HepG2 (cell line): Measurements from ENCODE around the gene CKAP5. TPM values are rescaled to one million over a fixed set of nuclear protein-coding genes. Genes with fewer than 3 reads are reported as not detected.

Source experiments
- ATAC-seq: fragments of 200-7000 bp; cut with Tn5 transposase; 3 replicates; pipeline ENCODE4 v1.9.1; 2020; ENCODE audit warnings: mild to moderate bottlenecking, moderate library complexity
- BruUV-seq: library from RNA; stranded (reverse); fragments of 400-500 nt; replicated peaks from 2 replicates; lab custom pipeline; 2021; lab: Mats Ljungman, UMichigan
- CTCF ChIA-PET: fragments of 300-600 bp; formaldehyde crosslinking; extraction: SDS; loops from one replicate; lab custom pipeline; 2021; ENCODE audit warnings: low total read pairs, inconsistent platforms, low intra/inter-chr PET ratio; lab: Yijun Ruan, JAX
- POLR2A ChIA-PET: fragments of 350-600 bp; sonication (Branson Sonifier 250); formaldehyde crosslinking; loops from one replicate; lab custom pipeline; 2020; ENCODE audit warnings: antibody characterized with exemption, inconsistent platforms; lab: Yijun Ruan, JAX
- DNase-seq: peaks from one replicate; pipeline ENCODE4 v3.0.0-alpha.2; 2015; ENCODE audit warnings: low spot score
- FAIRE-seq: peaks from 3 replicates; lab custom pipeline; 2011; peaks lifted over from hg19 to GRCh38; lab: Jason Lieb, UNC
- H2AFZ ChIP-seq: one replicate; pipeline ENCODE4 v1.6.1; 2011; ENCODE audit warnings: low read length, inconsistent platforms
- H3K27ac ChIP-seq: fragments of 300-600 bp; 3 replicates; pipeline ENCODE4 v1.8.0; 2011; ENCODE audit warnings: mixed run types, mild to moderate bottlenecking, mixed read lengths, low read length, inconsistent platforms; ENCODE audit not compliant: insufficient read depth; ENCODE audit errors: extremely low read length
- H3K27me3 ChIP-seq, 2 experiments: fragments of 200-600 bp in 1 of 2; 2 replicates in 1 of 2; 3 replicates in 1 of 2; pipeline versions ENCODE4 v1.6.0 to v1.8.0; 2011; ENCODE audit warnings: low read length in 2 of 2, mild to moderate bottlenecking in 2 of 2, moderate library complexity in 2 of 2, inconsistent platforms in 1 of 2; ENCODE audit not compliant: insufficient read depth in 2 of 2, control insufficient read depth in 1 of 2
- H3K36me3 ChIP-seq, 2 experiments: fragments of 200-600 bp in 1 of 2; replicated peaks in 1 of 2; 2 replicates in 1 of 2; 3 replicates in 1 of 2; pipeline versions ENCODE4 v1.5.1 to v1.8.0; 2011; ENCODE audit warnings: low read length in 2 of 2, inconsistent platforms in 1 of 2; ENCODE audit not compliant: insufficient read depth in 2 of 2, control insufficient read depth in 1 of 2
- H3K4me1 ChIP-seq: 2 replicates; pipeline ENCODE4 v1.5.1; 2012; ENCODE audit warnings: low read length, inconsistent platforms; ENCODE audit not compliant: insufficient read depth
- H3K4me2 ChIP-seq: 2 replicates; pipeline ENCODE4 v1.6.0; 2011; ENCODE audit warnings: low read depth, low read length, inconsistent platforms
- H3K4me3 ChIP-seq, 3 experiments: fragments of 200-600 bp in 1 of 3; sonication (generic), shearing (Covaris generic) in 1 of 3; replicated peaks in 1 of 3; 2 replicates each; pipeline ENCODE4 v1.5.1; 2011 to 2016; ENCODE audit warnings: low read length in 3 of 3, inconsistent platforms in 2 of 3, low read depth in 2 of 3, mild to moderate bottlenecking in 2 of 3, control low read depth in 1 of 3, mixed read lengths in 1 of 3; ENCODE audit not compliant: insufficient read depth in 1 of 3
- H3K79me2 ChIP-seq: one replicate; pipeline ENCODE4 v1.6.1; 2011; ENCODE audit warnings: low read length, inconsistent platforms; ENCODE audit not compliant: insufficient read depth
- H3K9ac ChIP-seq: 2 replicates; pipeline ENCODE4 v1.6.0; 2011; ENCODE audit warnings: mild to moderate bottlenecking, low read depth, low read length, inconsistent platforms; ENCODE audit not compliant: insufficient read depth
- H3K9me3 ChIP-seq: 2 replicates; pipeline ENCODE4 v1.5.1; 2012; ENCODE audit warnings: mild to moderate bottlenecking, low read length
- H4K20me1 ChIP-seq: 2 replicates; pipeline ENCODE4 v1.6.0; 2011; ENCODE audit warnings: inconsistent platforms, mild to moderate bottlenecking, low read length, moderate library complexity; ENCODE audit not compliant: insufficient read depth
- AGO2 ChIP-seq: fragments of 200-400 bp; formaldehyde crosslinking; optimal IDR thresholded peaks from 2 replicates; pipeline ENCODE3; 2017; ENCODE audit warnings: mild to moderate bottlenecking, low read depth, low read length, moderate library complexity
- CCAR2 ChIP-seq: fragments of 200-400 bp; formaldehyde crosslinking; optimal IDR thresholded peaks from 2 replicates; pipeline ENCODE3; 2018; ENCODE audit warnings: low read depth, mild to moderate bottlenecking, low read length, moderate library complexity
- GLI4 ChIP-seq: sonication (generic); formaldehyde crosslinking; IDR thresholded peaks from 2 replicates; pipeline ENCODE4 v1.5.1; 2020; ENCODE audit warnings: missing genetic modification reagents, mild to moderate bottlenecking, moderate library complexity, borderline replicate concordance
- KLF16 ChIP-seq, 2 experiments: sonication (generic) in 1 of 2; formaldehyde crosslinking in 1 of 2; IDR thresholded peaks; 2 replicates each; pipeline versions ENCODE4 v1.6.1 to v1.8.0; 2016 to 2023; ENCODE audit warnings: missing genetic modification reagents in 2 of 2, missing compliant biosample characterization in 1 of 2
- MAFK ChIP-seq, 2 experiments: IDR thresholded peaks in 1 of 2; conservative IDR thresholded peaks in 1 of 2; 2 replicates each; pipeline ENCODE4 v1.6.1; 2011; ENCODE audit warnings: improper control_type of control experiment in 2 of 2, low read length in 2 of 2
- REXO4 ChIP-seq: sonication (generic); formaldehyde crosslinking; IDR thresholded peaks from 2 replicates; pipeline ENCODE4 v1.8.0; 2022; ENCODE audit warnings: missing genetic modification reagents, mild to moderate bottlenecking, borderline replicate concordance
- SOX13 ChIP-seq, 3 experiments: fragments of 450-650 bp in 1 of 3; sonication (generic) in 1 of 3; formaldehyde crosslinking in 1 of 3; IDR thresholded peaks in 2 of 3; conservative IDR thresholded peaks in 1 of 3; 2 replicates each; pipeline versions ENCODE4 v1.5.0 to v1.6.1; 2016 to 2020; ENCODE audit warnings: antibody characterized with exemption in 1 of 3, mild to moderate bottlenecking in 1 of 3, missing compliant biosample characterization in 1 of 3, missing genetic modification reagents in 1 of 3, moderate library complexity in 1 of 3
- SSRP1 ChIP-seq: IDR thresholded peaks from 2 replicates; pipeline ENCODE4 v1.6.1; 2016; ENCODE audit warnings: control low read depth
- SUZ12 ChIP-seq: fragments of 150-350 bp; IDR thresholded peaks from 2 replicates; pipeline ENCODE4 v1.6.1; 2014; ENCODE audit warnings: low read depth, low read length
- ZFP41 ChIP-seq: sonication (generic); formaldehyde crosslinking; IDR thresholded peaks from 2 replicates; pipeline ENCODE4 v1.4.0; 2020; ENCODE audit warnings: mild to moderate bottlenecking, missing genetic modification reagents, borderline replicate concordance
- ZSCAN30 ChIP-seq: sonication (generic); formaldehyde crosslinking; IDR thresholded peaks from 2 replicates; pipeline ENCODE4 v1.5.0; 2020; ENCODE audit warnings: mild to moderate bottlenecking, missing genetic modification reagents
- in situ Hi-C: cut with HindIII; loops from 2 replicates; pipeline ENCODE4 v1.10.0; 2017; ENCODE audit warnings: low pct_unique_long_range_greater_than_20kb; ENCODE audit not compliant: extremely low pct_ligation_motif_present
- intact Hi-C: fragments of 100-400 bp; cut with micrococcal nuclease; formaldehyde crosslinking; loops from one replicate; pipeline ENCODE4 v1.10.0; 2022; ENCODE audit not compliant: unreplicated experiment
- polyA plus RNA-seq, 8 experiments: library from polyadenylated mRNA; depleted of rRNA in 3 of 8; stranded (reverse) in 7 of 8; unstranded in 1 of 8; fragments of >200 nt; fragmentation: Illumina TruSeq in 4 of 8; extraction: Trizol in 4 of 8; gene quantifications; 2 replicates each; pipeline versions ENCODE4 v1.2.1 to v1.2.3, GENCODE V29; 2011 to 2016; ENCODE audit warnings: low read depth in 4 of 8, missing spikeins in 1 of 8, mixed read lengths in 1 of 8; ENCODE audit not compliant: insufficient read depth in 1 of 8
- total RNA-seq, 5 experiments: library from RNA; depleted of rRNA; stranded (reverse); fragments of >200 nt; fragmentation: Illumina TruSeq; extraction: Trizol; gene quantifications; 2 replicates each; pipeline ENCODE4 v1.2.3, GENCODE V29; 2016; ENCODE audit warnings: low read depth in 1 of 5
- TF ChIP-seq, protein P1 (sequence below): sonication (generic); formaldehyde crosslinking; IDR thresholded peaks from 2 replicates; pipeline ENCODE4 v1.8.1; 2023; ENCODE audit warnings: mild to moderate bottlenecking, missing genetic modification reagents, borderline replicate concordance
- TF ChIP-seq, protein P2 (sequence below): sonication (generic); formaldehyde crosslinking; IDR thresholded peaks from 2 replicates; pipeline ENCODE4 v1.5.0; 2020; ENCODE audit warnings: mild to moderate bottlenecking, missing genetic modification reagents
- TF ChIP-seq, protein P3 (sequence below): IDR thresholded peaks from 2 replicates; pipeline ENCODE4 v1.6.1; 2016; ENCODE audit warnings: low read depth, borderline replicate concordance
- TF ChIP-seq, protein P4 (sequence below): sonication (generic); formaldehyde crosslinking; IDR thresholded peaks from 2 replicates; pipeline ENCODE4 v1.5.1; 2020; ENCODE audit warnings: missing genetic modification reagents, mild to moderate bottlenecking, borderline replicate concordance
- TF ChIP-seq, protein P5 (sequence below): IDR thresholded peaks from 2 replicates; pipeline ENCODE4 v1.6.1; 2016; ENCODE audit warnings: mild to moderate bottlenecking, missing biosample characterization, missing genetic modification reagents

The CKAP5 gene
- total and polyA plus RNA-seq, 2 of the 13 experiments (the other 11 are each of a cell fraction or from before 2014, with no cell fraction given) = 79.2 to 103 TPM

DNA sequence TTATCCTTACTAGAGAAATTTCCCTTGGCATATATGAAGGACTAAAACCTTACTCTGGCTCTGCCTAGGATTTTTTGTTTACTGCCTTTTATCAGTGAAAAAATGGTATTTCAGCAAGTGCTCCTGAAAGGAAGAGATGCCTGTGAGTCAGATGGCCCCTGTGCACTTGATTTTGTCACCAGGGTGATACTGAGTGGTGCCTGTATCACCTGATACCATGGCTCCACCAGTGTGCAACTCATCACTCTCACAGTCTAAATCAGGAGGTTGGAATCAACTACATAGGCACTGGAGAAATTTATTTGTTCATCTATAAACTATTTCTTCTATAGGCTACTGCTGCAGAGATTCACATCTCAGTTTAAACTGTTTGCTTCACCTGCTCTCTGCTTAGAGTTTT is 83.8 kb downstream of the CKAP5 start:
- intact Hi-C loops = no loop called here
- TF ChIP-seq SOX13 (IDR thresholded peaks at IDR 0.05) = no peak
- TF ChIP-seq SOX13 (CRISPR knock-in tag; conservative IDR thresholded peaks at IDR 0.05 in 1 of 2, IDR thresholded peaks at IDR 0.05 in 1 of 2) = no peak
- TF ChIP-seq, protein P1, sequence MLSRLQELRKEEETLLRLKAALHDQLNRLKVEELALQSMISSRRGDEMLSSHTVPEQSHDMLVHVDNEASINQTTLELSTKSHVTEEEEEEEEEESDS (CRISPR knock-in tag) = no peak
- no peak for TF ChIP-seq REXO4 (CRISPR knock-in tag)
- no peak for TF ChIP-seq GLI4 (CRISPR knock-in tag)
- TF ChIP-seq, protein P2, sequence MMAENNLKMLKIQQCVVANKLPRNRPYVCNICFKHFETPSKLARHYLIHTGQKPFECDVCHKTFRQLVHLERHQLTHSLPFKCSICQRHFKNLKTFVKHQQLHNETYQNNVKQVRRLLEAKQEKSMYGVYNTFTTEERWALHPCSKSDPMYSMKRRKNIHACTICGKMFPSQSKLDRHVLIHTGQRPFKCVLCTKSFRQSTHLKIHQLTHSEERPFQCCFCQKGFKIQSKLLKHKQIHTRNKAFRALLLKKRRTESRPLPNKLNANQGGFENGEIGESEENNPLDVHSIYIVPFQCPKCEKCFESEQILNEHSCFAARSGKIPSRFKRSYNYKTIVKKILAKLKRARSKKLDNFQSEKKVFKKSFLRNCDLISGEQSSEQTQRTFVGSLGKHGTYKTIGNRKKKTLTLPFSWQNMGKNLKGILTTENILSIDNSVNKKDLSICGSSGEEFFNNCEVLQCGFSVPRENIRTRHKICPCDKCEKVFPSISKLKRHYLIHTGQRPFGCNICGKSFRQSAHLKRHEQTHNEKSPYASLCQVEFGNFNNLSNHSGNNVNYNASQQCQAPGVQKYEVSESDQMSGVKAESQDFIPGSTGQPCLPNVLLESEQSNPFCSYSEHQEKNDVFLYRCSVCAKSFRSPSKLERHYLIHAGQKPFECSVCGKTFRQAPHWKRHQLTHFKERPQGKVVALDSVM (CRISPR knock-in tag) = no peak
- TF ChIP-seq ZFP41 (CRISPR knock-in tag) = no peak
- TF ChIP-seq KLF16 (CRISPR knock-in tag; IDR thresholded peaks at IDR 0.05) = no peak
- TF ChIP-seq CCAR2 = no peak
- TF ChIP-seq SUZ12 = no peak
- no peak for TF ChIP-seq MAFK (conservative IDR thresholded peaks at IDR 0.05 in 1 of 2, IDR thresholded peaks at IDR 0.05 in 1 of 2; ENCODE audit: low read length in 2 of 2)
- TF ChIP-seq, protein P3, sequence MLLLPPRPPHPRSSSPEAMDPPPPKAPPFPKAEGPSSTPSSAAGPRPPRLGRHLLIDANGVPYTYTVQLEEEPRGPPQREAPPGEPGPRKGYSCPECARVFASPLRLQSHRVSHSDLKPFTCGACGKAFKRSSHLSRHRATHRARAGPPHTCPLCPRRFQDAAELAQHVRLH (CRISPR knock-in tag) = no peak
- TF ChIP-seq, protein P4, sequence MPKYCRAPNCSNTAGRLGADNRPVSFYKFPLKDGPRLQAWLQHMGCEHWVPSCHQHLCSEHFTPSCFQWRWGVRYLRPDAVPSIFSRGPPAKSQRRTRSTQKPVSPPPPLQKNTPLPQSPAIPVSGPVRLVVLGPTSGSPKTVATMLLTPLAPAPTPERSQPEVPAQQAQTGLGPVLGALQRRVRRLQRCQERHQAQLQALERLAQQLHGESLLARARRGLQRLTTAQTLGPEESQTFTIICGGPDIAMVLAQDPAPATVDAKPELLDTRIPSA = no peak
- TF ChIP-seq SSRP1 (CRISPR knock-in tag) = no peak
- TF ChIP-seq, protein P5, sequence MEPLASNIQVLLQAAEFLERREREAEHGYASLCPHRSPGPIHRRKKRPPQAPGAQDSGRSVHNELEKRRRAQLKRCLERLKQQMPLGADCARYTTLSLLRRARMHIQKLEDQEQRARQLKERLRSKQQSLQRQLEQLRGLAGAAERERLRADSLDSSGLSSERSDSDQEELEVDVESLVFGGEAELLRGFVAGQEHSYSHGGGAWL (CRISPR knock-in tag) = no peak
- TF ChIP-seq ZSCAN30 = no peak
- TF ChIP-seq AGO2 = no peak
- H3K27ac ChIP-seq = no peak overlapping the region
- no peaks in the 10 kb centered on the region for H3K9me3 ChIP-seq
- peaks cover 30 to 83% of the 10 kb centered on the region in 2 experiments for H3K36me3 ChIP-seq
- no peaks in the 10 kb centered on the region for H4K20me1 ChIP-seq
- no peak overlapping the region for H3K9ac ChIP-seq
- FAIRE-seq (no peak), ATAC-seq (no peak), DNase-seq (no peak)
- H3K4me2 ChIP-seq = no peak overlapping the region
- ChIA-PET CTCF (no interaction called here), POLR2A (no interaction called here)
- H3K27me3 ChIP-seq = no peaks in the 10 kb centered on the region
- H3K79me2 ChIP-seq = no peaks in the 10 kb centered on the region
- no peak overlapping the region for H3K4me3 ChIP-seq
- in situ Hi-C loops = no loop called here
- BruUV-seq = no TSS peak
- H3K4me1 ChIP-seq = no peaks in the 10 kb centered on the region
- H2AFZ ChIP-seq = no peak overlapping the region
